ENCODE results near the gene LIN7C.

The LIN7C gene

GRCh38 chr11:27472398-27473016 is 34.1 kb downstream of the LIN7C start, which contains the start of gene LGR4:
LGR4 (minus strand) TSS chr11:27472790; CDS start chr11:27472302, 488 bp downstream.
- peak; percentile 48 for DNase-seq (ENCODE audit: insufficient read length, low spot score)
- FAIRE-seq, result no peak

GRCh38 chr11:27471589-27472397 is 34.8 kb downstream of the LIN7C start:
- FAIRE-seq, result no peak
- DNase-seq (ENCODE audit: insufficient read length, low spot score), result no peak
- no peak for TF ChIP-seq CTCF (IDR thresholded peaks at IDR 0.05; ENCODE audit: insufficient read depth, missing control alignments)

More at GRCh38 chr11:27472398-27473016, 34.1 kb downstream of the LIN7C start, which contains the start of gene LGR4:
- no peak for TF ChIP-seq CTCF (IDR thresholded peaks at IDR 0.05; ENCODE audit: insufficient read depth, missing control alignments)

GRCh38 chr11:27470826-27471588 is 35.6 kb downstream of the LIN7C start:
- TF ChIP-seq CTCF (IDR thresholded peaks at IDR 0.05; ENCODE audit: insufficient read depth, missing control alignments), result no peak
- FAIRE-seq (no peak), DNase-seq (ENCODE audit: insufficient read length, low spot score) (no peak)

GRCh38 chr11:27470166-27470565 is 36.4 kb downstream of the LIN7C start:
- no peak for TF ChIP-seq CTCF (IDR thresholded peaks at IDR 0.05; ENCODE audit: insufficient read depth, missing control alignments)
- FAIRE-seq (no peak), DNase-seq (ENCODE audit: insufficient read length, low spot score) (no peak)

- no peak for TF ChIP-seq CTCF (IDR thresholded peaks at IDR 0.05; ENCODE audit: insufficient read depth, missing control alignments)
- no peak for DNase-seq (ENCODE audit: insufficient read length, low spot score)
- no peak for FAIRE-seq
These were observed 37.4 kb downstream of the LIN7C start for GRCh38 chr11:27468995-27469695.

GRCh38 chr11:27468209-27468994 is 38.2 kb downstream of the LIN7C start:
- TF ChIP-seq CTCF (IDR thresholded peaks at IDR 0.05; ENCODE audit: insufficient read depth, missing control alignments), result no peak
- FAIRE-seq (no peak), DNase-seq (ENCODE audit: insufficient read length, low spot score) (no peak)

Data from D721Med (cell line).